Activated CD8-positive, alpha-beta memory T cell treated with anti-CD3 and anti-CD28 coated beads, Interleukin-2, amount 50 U/mL, for 4 hours (primary cell): Measurements from ENCODE around the gene NKAIN2.

Source experiments
- DNase-seq: peaks from one replicate; pipeline ENCODE4 v3.0.0-alpha.2; 2020

The NKAIN2 gene

GRCh38 chr6:123810214-123810613 is 6.5 kb downstream of the NKAIN2 start:
- DNase-seq = no peak

- DNase-seq = no peak
These were observed 7.3 kb downstream of the NKAIN2 start for GRCh38 chr6:123810948-123811347.

DNA sequence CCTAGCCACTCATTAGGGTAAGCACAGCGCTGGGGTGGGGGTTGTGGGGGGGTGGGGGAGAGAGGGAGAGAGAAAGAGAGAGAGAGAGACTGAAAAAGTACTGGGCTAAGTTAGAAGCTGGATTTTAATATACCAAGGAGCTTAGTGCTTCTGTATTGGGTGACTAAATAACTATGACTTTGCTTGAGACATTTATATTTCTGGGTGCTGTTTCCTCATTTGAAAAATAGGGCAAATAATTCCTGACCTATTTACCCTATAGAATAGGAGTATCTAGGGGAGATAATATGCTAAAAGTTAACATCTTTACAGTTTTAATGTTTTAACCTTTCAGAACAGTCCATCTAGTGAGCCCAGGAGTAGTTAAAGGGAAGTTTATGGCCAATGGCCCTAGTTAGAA is 7.7 kb downstream of the NKAIN2 start:
- DNase-seq = no peak

- DNase-seq = no peak
These were observed 9.0 kb downstream of the NKAIN2 start for GRCh38 chr6:123812621-123813020.

- no peak for DNase-seq
These were observed 17.4 kb downstream of the NKAIN2 start for GRCh38 chr6:123821112-123821511.

GRCh38 chr6:123829302-123829953 is 25.8 kb downstream of the NKAIN2 start:
- no peak for DNase-seq

- no peak for DNase-seq
These were observed 26.5 kb downstream of the NKAIN2 start for GRCh38 chr6:123830120-123830519.

GRCh38 chr6:123838505-123839234 is 35.0 kb downstream of the NKAIN2 start:
- no peak for DNase-seq

DNA sequence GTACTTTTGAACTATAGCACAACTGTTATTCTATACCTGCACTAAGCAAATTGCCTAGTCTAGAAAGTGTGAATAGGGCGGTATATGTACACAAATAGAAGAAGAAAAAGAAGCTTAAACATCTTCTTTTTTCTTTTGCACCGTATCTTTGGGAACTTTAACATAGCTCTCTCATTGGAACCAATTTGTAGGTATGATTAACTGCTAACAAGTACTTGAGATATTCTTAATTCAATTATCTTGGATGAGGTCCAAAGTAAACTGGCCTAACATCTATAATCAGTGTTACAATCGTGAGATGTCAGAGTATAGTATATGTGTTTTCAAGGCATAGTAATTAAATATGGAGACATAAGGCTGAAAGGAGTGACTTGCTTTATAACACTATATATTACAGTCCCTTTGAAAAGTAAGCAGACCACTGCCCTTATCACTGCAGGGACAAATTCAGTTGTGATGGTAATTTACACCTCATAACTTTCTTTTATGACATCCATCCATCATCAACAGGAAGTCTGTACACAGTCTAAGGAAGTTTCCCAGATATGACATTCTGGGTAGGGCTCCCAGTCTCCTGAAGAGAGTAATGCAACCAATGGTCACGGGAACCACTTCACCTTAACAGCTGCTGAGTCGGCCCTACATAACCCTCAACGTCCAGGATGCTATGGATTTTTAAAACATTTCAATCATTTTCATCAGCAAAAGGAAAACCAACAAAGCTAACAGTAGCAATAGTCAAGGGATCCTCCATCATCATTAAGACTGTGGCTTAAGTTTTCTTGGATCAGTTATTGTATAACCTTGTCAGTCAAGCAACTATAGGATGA is 37.6 kb downstream of the NKAIN2 start:
- no peak for DNase-seq

GRCh38 chr6:123844011-123844410 is 40.3 kb downstream of the NKAIN2 start:
- no peak for DNase-seq

DNA sequence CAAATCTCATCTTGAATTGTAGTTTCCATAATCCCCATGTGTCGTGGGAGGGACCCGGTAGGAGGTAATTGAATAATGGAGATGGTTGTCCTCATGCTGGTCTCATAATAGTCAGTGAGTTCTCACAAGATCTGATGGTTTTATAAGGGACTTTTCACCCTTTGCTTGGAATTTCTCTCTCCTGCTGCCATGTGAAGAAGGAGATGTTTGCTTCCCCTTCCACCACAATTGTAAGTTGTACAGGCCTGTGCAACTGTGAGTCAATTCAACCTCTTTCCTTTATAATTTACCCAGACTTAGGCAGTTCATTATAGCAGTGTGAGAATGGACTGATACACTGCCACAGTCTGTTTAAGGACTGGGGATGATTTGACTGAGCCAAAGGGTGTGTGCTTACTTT is 44.7 kb downstream of the NKAIN2 start:
- no peak for DNase-seq

- no peak for DNase-seq
These were observed 45.7 kb downstream of the NKAIN2 start for GRCh38 chr6:123849406-123849805.

DNA sequence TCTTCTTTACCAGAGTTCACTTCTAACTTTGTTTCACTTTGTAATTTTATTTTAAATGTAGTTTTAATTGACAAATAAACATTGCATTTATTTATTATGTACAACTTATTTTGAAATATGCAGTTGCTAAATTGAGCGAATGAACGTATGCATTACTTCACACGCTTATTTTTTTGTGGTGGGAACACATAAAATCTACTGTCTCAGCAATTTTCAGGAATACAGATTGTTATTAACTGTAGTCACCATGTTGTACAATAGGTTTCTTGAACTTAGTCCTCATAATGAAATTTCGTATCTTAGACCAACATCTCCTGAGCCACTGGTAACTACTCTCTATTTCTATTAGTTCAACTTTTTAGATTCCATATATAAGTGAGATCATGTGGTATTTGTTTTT is 46.9 kb downstream of the NKAIN2 start:
- DNase-seq = no peak

DNA sequence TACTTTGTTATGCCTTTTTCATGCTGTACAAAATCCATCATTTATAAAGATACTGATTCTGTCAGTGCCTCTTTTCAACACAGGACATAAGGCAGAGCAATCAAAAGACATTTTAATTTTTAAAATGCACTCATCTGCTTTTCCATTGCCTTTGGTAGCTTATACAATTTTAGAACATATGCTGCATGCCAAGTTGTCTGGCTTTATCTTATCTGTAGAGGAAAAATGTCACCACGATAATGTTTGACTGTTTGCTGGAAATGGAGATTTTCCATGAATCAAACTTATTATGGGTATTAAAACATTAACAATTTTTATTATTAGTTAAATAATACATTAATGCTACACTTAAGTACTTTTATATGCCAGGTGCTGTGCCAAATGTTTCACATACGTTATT is 50.5 kb downstream of the NKAIN2 start:
- DNase-seq = no peak

DNA sequence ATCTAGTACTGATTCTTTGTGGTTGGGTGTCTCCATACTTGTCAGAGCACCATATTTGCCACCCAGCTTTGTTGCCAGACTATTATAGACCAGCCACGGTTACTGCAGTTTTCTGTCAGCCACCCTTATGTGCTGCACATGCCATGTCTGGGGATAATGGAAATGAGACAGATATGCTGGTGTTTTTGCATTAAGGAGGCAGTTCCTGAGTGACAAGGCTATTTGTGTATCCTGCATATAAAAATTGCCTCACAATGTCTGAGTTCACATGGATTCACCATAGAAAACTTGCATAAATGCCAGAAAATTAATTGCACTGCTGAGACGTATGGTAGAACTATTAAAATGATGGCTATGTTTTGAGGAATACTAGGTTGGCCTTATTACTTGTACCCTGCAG is 51.8 kb downstream of the NKAIN2 start:
- no peak for DNase-seq

GRCh38 chr6:123859291-123859690 is 55.6 kb downstream of the NKAIN2 start:
- no peak for DNase-seq

- no peak for DNase-seq
These were observed 65.7 kb downstream of the NKAIN2 start for GRCh38 chr6:123869334-123869733.

- DNase-seq = no peak
These were observed 70.3 kb downstream of the NKAIN2 start for GRCh38 chr6:123873974-123874373.

GRCh38 chr6:123875784-123876183 is 72.1 kb downstream of the NKAIN2 start:
- DNase-seq = no peak

- DNase-seq = no peak
These were observed 76.1 kb downstream of the NKAIN2 start for GRCh38 chr6:123879749-123880148.

DNA sequence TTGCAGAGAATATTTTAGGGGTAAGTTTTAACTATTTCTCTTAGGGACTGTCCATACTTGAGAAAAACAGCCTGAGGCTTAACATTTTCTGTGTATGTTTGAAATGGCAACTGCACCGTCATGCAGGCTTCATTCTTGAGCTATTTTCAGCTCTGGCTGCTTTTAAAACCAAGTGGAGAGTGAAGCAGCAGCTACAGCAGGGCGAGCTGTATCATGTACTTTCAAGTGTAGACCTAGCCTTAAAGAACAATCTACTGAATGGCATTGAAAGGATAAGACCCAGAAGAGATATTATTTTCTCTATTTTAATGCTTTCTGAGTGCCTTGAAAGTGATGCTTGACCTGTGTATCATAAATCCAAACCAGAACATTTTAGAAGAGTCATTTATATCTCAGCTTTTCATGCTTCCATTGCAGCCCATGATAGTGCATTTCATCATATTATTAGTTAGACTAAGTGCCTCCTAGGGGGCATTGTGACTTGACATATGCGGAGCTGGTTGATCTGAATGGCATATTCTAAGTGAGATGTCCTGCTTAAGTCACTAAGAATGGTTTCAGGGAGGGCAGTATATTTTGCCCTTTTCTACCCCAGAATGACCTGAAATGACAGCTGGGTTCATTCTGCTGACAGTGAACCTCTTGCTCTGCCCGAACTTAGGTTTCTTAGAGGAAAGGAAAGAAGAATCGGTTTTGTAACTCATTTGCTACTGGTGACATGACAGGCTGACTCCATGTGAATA is 85.3 kb downstream of the NKAIN2 start:
- DNase-seq = no peak

DNA sequence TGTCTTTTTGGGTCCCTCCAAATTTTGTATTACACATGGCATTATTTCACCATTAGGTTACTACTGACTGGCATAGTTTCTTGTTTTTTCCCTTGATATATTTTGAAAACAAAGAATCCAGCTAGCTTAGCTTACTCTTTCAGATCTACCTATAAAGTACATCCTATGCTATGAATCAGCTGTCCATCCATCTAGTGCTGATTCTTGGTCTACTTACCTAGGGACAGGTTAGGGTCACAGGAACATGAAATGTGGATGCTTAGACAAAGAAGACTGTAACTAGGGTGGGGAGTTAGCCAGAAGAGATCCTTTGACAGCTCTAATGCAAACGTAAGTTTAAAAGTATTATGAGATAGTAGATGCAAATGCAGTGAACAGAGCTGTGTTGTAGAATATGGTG is 91.7 kb downstream of the NKAIN2 start:
- DNase-seq = no peak

DNA sequence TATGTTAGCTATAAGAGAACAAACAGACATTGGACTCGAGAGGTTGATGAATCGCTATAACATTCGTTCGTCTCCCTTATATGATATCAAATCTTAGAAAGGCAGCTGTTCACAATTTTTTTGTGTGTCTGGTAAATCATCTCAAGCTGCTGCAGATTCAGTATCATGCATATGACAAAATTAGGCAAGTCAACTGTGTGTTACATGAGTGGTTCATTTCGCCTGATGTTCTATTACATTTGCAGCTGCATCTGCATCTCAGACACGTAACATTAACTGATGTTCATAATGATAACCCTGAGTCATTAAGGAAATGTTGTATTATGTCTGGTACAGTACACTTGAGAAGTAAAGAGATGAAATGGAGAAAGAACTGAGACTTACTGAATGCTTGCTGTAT is 92.1 kb downstream of the NKAIN2 start:
- DNase-seq = no peak
